ENCODE results near the gene PLXNB2. TPM values are rescaled to one million over a fixed set of nuclear protein-coding genes. Genes with fewer than 3 reads are reported as not detected.

The PLXNB2 gene
- total RNA-seq, 2 experiments from 2014 or later = 5.5 to 6.3 TPM

- Mint-ChIP-seq H3K27me3 (no peaks in the 10 kb centered on the region), H3K4me3 (no peak overlapping the region), H3K36me3 (ENCODE audit: low read depth) (peaks cover 13% of the 10 kb centered on the region), H3K9me3 (ENCODE audit: low read depth) (no peaks in the 10 kb centered on the region), H3K4me1 (no peaks in the 10 kb centered on the region), H3K27ac (no peak overlapping the region)
- ATAC-seq (no peak), DNase-seq (no peak)
- POLR2A ChIA-PET = no interaction called here
- intact Hi-C loops (cut with DNase I, micrococcal nuclease) = no loop called here
- CTCF ChIA-PET = interaction anchor here (1.0 kb wide), 1 partner anchor 16 kb away, joined by 4 read pairs; no protein-coding TSS in a partner anchor
These were observed 81.2 kb downstream of the PLXNB2 start for GRCh38 chr22:50226063-50226874.

GRCh38 chr22:50225200-50225969 lies 82.1 kb downstream of the PLXNB2 start:
- Mint-ChIP-seq H3K27ac (no peak overlapping the region), H3K4me3 (no peak overlapping the region), H3K36me3 (ENCODE audit: low read depth) (peaks cover 18% of the 10 kb centered on the region), H3K4me1 (no peaks in the 10 kb centered on the region), H3K27me3 (no peaks in the 10 kb centered on the region), H3K9me3 (ENCODE audit: low read depth) (no peaks in the 10 kb centered on the region)
- ChIA-PET POLR2A (no interaction called here), CTCF (interaction anchor here (1.0 kb wide), 1 partner anchor 17 kb away, joined by 4 read pairs; no protein-coding TSS in a partner anchor)
- intact Hi-C loops (cut with DNase I, micrococcal nuclease) = no loop called here
- DNase-seq = no peak
- no peak for ATAC-seq

Other genes starting within 250 kb of the PLXNB2 start
- not detected for gene TTLL8, start 249.3 kb downstream of the PLXNB2 start, total RNA-seq
- gene MLC1, start 222.2 kb downstream of the PLXNB2 start, total RNA-seq = not detected
- under 1 TPM in 1 of 2 experiments, not detected in 1; 0.11 TPM for gene MOV10L1, start 217.6 kb downstream of the PLXNB2 start, total RNA-seq
- gene PANX2, start 136.9 kb downstream of the PLXNB2 start, total RNA-seq = 1 to 10 TPM; 2.2 to 2.7 TPM
- 10 to 100 TPM; 60.7 to 74.5 TPM for gene TRABD, start 121.7 kb downstream of the PLXNB2 start, total RNA-seq
- 10 to 100 TPM; 14.4 to 18.3 TPM for gene SELENOO, start 106.6 kb downstream of the PLXNB2 start, total RNA-seq
- 10 to 100 TPM; 42.2 to 49.2 TPM for gene TUBGCP6, start 62.6 kb downstream of the PLXNB2 start, total RNA-seq
- gene HDAC10, start 56.4 kb downstream of the PLXNB2 start, total RNA-seq = 10 to 100 TPM; 33.5 to 41.5 TPM
- 1 to 10 TPM; 5.4 to 8.1 TPM for gene MAPK12, start 46.0 kb downstream of the PLXNB2 start, total RNA-seq
- 10 to 100 TPM; 11.6 to 13.6 TPM for gene MAPK11, start 37.3 kb downstream of the PLXNB2 start, total RNA-seq
- gene DENND6B, start 19.4 kb upstream of the PLXNB2 start, total RNA-seq = 1 to 10 TPM; 2.8 TPM
- 10 to 100 TPM; 37.3 to 39.5 TPM for gene PPP6R2, start 35.7 kb upstream of the PLXNB2 start, total RNA-seq
- 10 to 100 TPM; 97.6 TPM for gene SBF1, start 167.4 kb upstream of the PLXNB2 start, total RNA-seq
- gene ADM2, start 173.9 kb upstream of the PLXNB2 start, total RNA-seq = 1 to 10 TPM; 7.5 to 7.9 TPM
- gene MIOX, start 179.2 kb upstream of the PLXNB2 start, total RNA-seq = under 1 TPM; 0.32 to 0.44 TPM
- gene LMF2, start 200.1 kb upstream of the PLXNB2 start, total RNA-seq = 10 to 100 TPM; 46.8 to 49.4 TPM
- 100 to 1,000 TPM; 115 to 123 TPM for gene NCAPH2, start 200.6 kb upstream of the PLXNB2 start, total RNA-seq
- 1 to 10 TPM; 2.4 to 5.6 TPM for gene SCO2, start 218.0 kb upstream of the PLXNB2 start, total RNA-seq
- 10 to 100 TPM; 26.9 to 44.3 TPM for gene TYMP, start 222.4 kb upstream of the PLXNB2 start, total RNA-seq
- 1 to 10 TPM; 5.7 to 6.4 TPM for gene KLHDC7B, start 238.3 kb upstream of the PLXNB2 start, total RNA-seq

Measured in activated CD4-positive, alpha-beta T cell treated with anti-CD3 and anti-CD28 coated beads for 36 hours (primary cell).